HCT116 (cell line): Measurements from ENCODE around the gene SNX8. TPM values are rescaled to one million over a fixed set of nuclear protein-coding genes. Genes with fewer than 3 reads are reported as not detected.

ENCODE experiments used
- ATAC-seq: fragments of 200-7000 bp; cut with Tn5 transposase; 2 replicates; pipeline ENCODE4 v1.9.1; 2020; ENCODE audit warnings: mild to moderate bottlenecking, moderate library complexity
- BruUV-seq: library from RNA; stranded (reverse); fragments of 400-500 nt; replicated peaks from 2 replicates; lab custom pipeline; 2021; lab: Mats Ljungman, UMichigan
- CTCF ChIA-PET: fragments of 300-600 bp; sonication (Branson Sonifier 250); formaldehyde crosslinking; loops from one replicate; lab custom pipeline; 2021; ENCODE audit warnings: antibody characterized with exemption; lab: Charles Lee
- POLR2A ChIA-PET: fragments of 300-600, 350-600 bp; sonication (Branson Sonifier 250); formaldehyde crosslinking; loops from one replicate; lab custom pipeline; 2021; ENCODE audit warnings: antibody characterized with exemption; lab: Charles Lee
- RAD21 ChIA-PET, 2 experiments: fragments of 300-600 bp; sonication (Branson Sonifier 250); formaldehyde crosslinking; loops; one replicate each; lab custom pipeline; 2023; ENCODE audit warnings: low total read pairs in 2 of 2; ENCODE audit not compliant: uncharacterized antibody in 2 of 2, unreplicated experiment in 2 of 2, low non-redundant PET in 1 of 2; lab: Charles Lee
- DNase-seq: peaks from one replicate; pipeline ENCODE4 v3.0.0-alpha.2; 2010; ENCODE audit warnings: low read depth, low spot score
- H2AFZ ChIP-seq: fragments of 200-600 bp; shearing (Covaris generic), sonication (generic); 2 replicates; pipeline ENCODE4 v1.6.1; 2017; ENCODE audit warnings: low read depth, mixed run types, mixed read lengths, antibody characterized with exemption, low read length; ENCODE audit not compliant: poor library complexity, severe bottlenecking
- H3K27ac ChIP-seq: 2 replicates; pipeline ENCODE4 v1.5.1; 2012; ENCODE audit warnings: low read depth, low read length
- H3K27me3 ChIP-seq: fragments of 200-600 bp; sonication (generic); 2 replicates; pipeline ENCODE4 v1.6.1; 2016; ENCODE audit warnings: mixed run types, low read length, mixed read lengths; ENCODE audit not compliant: insufficient read depth
- H3K36me3 ChIP-seq, 2 experiments: fragments of 200-500 bp in 1 of 2; fragments of 200-600 bp in 1 of 2; sonication (Bioruptor generic) in 1 of 2; sonication (generic) in 1 of 2; 2 replicates each; pipeline versions ENCODE4 v1.5.1 to v1.6.1; 2014 to 2016; ENCODE audit warnings: low read length in 2 of 2, inconsistent platforms in 1 of 2, mixed read lengths in 1 of 2, mixed run types in 1 of 2; ENCODE audit not compliant: insufficient read depth in 2 of 2, control insufficient read depth in 1 of 2
- H3K4me1 ChIP-seq, 2 experiments: fragments of 200-600 bp in 1 of 2; sonication (generic) in 1 of 2; 2 replicates each; pipeline versions ENCODE4 v1.5.1 to v1.6.1; 2012 to 2017; ENCODE audit warnings: low read length in 2 of 2, inconsistent platforms in 1 of 2, mild to moderate bottlenecking in 1 of 2, mixed read lengths in 1 of 2, mixed run types in 1 of 2, moderate library complexity in 1 of 2; ENCODE audit not compliant: insufficient read depth in 2 of 2, control insufficient read depth in 1 of 2
- H3K4me2 ChIP-seq: fragments of 200-600 bp; sonication (generic); 2 replicates; pipeline ENCODE4 v1.6.1; 2017; ENCODE audit warnings: mixed run types, low read length, mixed read lengths
- H3K4me3 ChIP-seq, 2 experiments: fragments of 200-600 bp in 1 of 2; sonication (generic) in 1 of 2; replicated peaks in 1 of 2; 2 replicates each; pipeline ENCODE4 v1.5.1; 2011 to 2016; ENCODE audit warnings: low read length in 2 of 2, control low read depth in 1 of 2, low read depth in 1 of 2, mild to moderate bottlenecking in 1 of 2, mixed read lengths in 1 of 2, mixed run types in 1 of 2
- H3K79me2 ChIP-seq: fragments of 200-600 bp; sonication (generic); 2 replicates; pipeline ENCODE4 v1.6.1; 2017; ENCODE audit warnings: mild to moderate bottlenecking, mixed run types, low read length, moderate library complexity, mixed read lengths; ENCODE audit not compliant: insufficient read depth
- H3K9ac ChIP-seq: fragments of 200-600 bp; sonication (generic); 2 replicates; pipeline ENCODE4 v1.6.1; 2016; ENCODE audit warnings: low read length, mixed read lengths
- H3K9me2 ChIP-seq: fragments of 200-600 bp; sonication (generic), shearing (Covaris generic); 2 replicates; pipeline ENCODE4 v1.6.1; 2017; ENCODE audit warnings: mixed run types, mild to moderate bottlenecking, moderate library complexity; ENCODE audit not compliant: insufficient read depth
- H3K9me3 ChIP-seq, 2 experiments: fragments of 200-500 bp in 1 of 2; fragments of 200-600 bp in 1 of 2; sonication (Bioruptor generic) in 1 of 2; sonication (generic) in 1 of 2; 2 replicates each; pipeline ENCODE4 v1.6.1; 2014 to 2017; ENCODE audit warnings: low read length in 2 of 2, mixed read lengths in 2 of 2, inconsistent platforms in 1 of 2, low read depth in 1 of 2, mild to moderate bottlenecking in 1 of 2, mixed run types in 1 of 2, moderate library complexity in 1 of 2; ENCODE audit not compliant: control insufficient read depth in 1 of 2, insufficient read depth in 1 of 2
- H4K20me1 ChIP-seq: fragments of 200-600 bp; sonication (generic), shearing (Covaris generic); 2 replicates; pipeline ENCODE4 v1.6.1; 2017; ENCODE audit warnings: mixed run types, mild to moderate bottlenecking, moderate library complexity; ENCODE audit not compliant: insufficient read depth
- CBX3 ChIP-seq: IDR thresholded peaks from 2 replicates; pipeline ENCODE4 v1.6.1; 2012; ENCODE audit warnings: low read depth
- CEBPB ChIP-seq: IDR thresholded peaks from 2 replicates; pipeline ENCODE4 v1.6.1; 2012; ENCODE audit warnings: low read depth
- EZH2 ChIP-seq: fragments of 200-600 bp; sonication (generic); IDR thresholded peaks from 2 replicates; pipeline ENCODE4 v1.6.1; 2017; ENCODE audit warnings: antibody characterized with exemption, mixed run types
- JUND ChIP-seq: IDR thresholded peaks from 2 replicates; pipeline ENCODE4 v1.6.1; 2012
- POLR2A ChIP-seq: IDR thresholded peaks from 2 replicates; pipeline ENCODE4 v1.7.0; 2011; ENCODE audit warnings: borderline replicate concordance; ENCODE audit not compliant: insufficient read depth, insufficient read length; ENCODE audit errors: extremely low read depth
- POLR2AphosphoS5 ChIP-seq: IDR thresholded peaks from 2 replicates; pipeline ENCODE4 v1.6.1; 2011; ENCODE audit warnings: mild to moderate bottlenecking, low read depth, low read length, moderate library complexity
- RAD21 ChIP-seq: IDR thresholded peaks from 2 replicates; pipeline ENCODE4 v1.6.1; 2012; ENCODE audit warnings: low read depth, mild to moderate bottlenecking
- SP1 ChIP-seq: IDR thresholded peaks from 2 replicates; pipeline ENCODE4 v1.6.1; 2012; ENCODE audit warnings: low read depth
- SRF ChIP-seq: IDR thresholded peaks from 2 replicates; pipeline ENCODE4 v1.6.1; 2012; ENCODE audit warnings: low read depth
- TCF7L2 ChIP-seq: IDR thresholded peaks from 2 replicates; pipeline ENCODE4 v1.7.0; 2011; ENCODE audit warnings: borderline replicate concordance, inconsistent platforms; ENCODE audit not compliant: insufficient read depth, insufficient read length; ENCODE audit errors: extremely low read depth
- ZFX ChIP-seq: fragments of 450-650 bp; IDR thresholded peaks from 2 replicates; pipeline ENCODE4 v1.6.1; 2017
- intact Hi-C: fragments of 100-400 bp; cut with micrococcal nuclease; formaldehyde crosslinking; loops from 2 replicates; pipeline ENCODE4 v1.10.0; 2022
- total RNA-seq: library from RNA; stranded (reverse); gene quantifications from one replicate; pipeline ENCODE4 v1.2.1, GENCODE V29; 2021; ENCODE audit not compliant: unreplicated experiment
- TF ChIP-seq, protein P1 (sequence below): IDR thresholded peaks from 2 replicates; pipeline ENCODE4 v1.6.1; 2012
- TF ChIP-seq, protein P2 (sequence below), 3 experiments: fragments of 200-600 bp in 1 of 3; sonication (generic) in 1 of 3; IDR thresholded peaks in 2 of 3; conservative IDR thresholded peaks in 1 of 3; 2 replicates each; pipeline ENCODE4 v1.5.1; 2012 to 2017; ENCODE audit warnings: low read depth in 2 of 3, low read length in 2 of 3, antibody characterized with exemption in 1 of 3, borderline replicate concordance in 1 of 3, control low read depth in 1 of 3, mild to moderate bottlenecking in 1 of 3, mixed read lengths in 1 of 3, mixed run types in 1 of 3, moderate library complexity in 1 of 3; ENCODE audit not compliant: insufficient read depth in 1 of 3

SNX8 gene
- total RNA-seq, 1 experiment from 2014 or later: 41.7 TPM

DNA sequence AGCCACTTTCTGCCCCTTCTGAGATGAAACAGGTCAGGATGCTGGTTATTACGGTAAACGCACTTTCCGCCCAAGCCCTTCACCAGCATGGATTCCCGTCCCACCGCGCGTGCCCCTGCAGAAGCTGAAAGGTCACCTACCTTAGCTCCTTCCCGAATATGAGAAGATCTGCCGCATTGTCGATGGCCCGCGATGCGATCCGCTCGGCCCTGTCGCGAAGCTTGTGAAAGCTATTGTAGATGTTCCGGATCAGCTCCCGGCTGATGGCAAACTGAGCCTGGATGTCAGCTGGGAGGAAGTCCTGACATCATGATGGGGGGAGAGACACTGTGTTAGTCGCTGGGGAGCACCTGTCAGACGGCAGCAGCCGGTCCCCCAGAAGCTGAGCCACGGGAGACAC lies 50.1 kb downstream of the SNX8 start (continued):
- no peak for TF ChIP-seq TCF7L2

DNA sequence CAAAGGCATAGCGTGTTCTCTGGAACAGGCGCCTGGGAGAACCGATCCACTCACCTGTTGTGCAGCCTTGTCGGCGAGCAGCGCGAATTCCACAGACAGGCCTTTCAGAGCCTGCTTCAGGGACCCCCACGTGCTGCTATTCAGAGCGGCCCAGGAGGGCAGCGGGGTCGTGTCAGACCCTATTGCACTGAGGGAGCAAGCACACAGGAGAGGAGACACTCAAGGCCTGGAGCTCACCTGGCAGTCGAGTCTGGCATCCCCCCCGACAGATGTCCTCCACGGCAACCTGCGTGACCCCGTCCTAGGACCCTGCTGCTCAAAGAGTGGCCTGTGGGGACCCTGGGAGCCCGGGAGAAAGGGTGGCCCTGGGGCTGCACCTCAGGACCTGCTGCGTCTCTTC lies 51.1 kb downstream of the SNX8 start:
- intact Hi-C loops: no loop called here

More for the DNA sequence above, 51.1 kb downstream of the SNX8 start:
- BruUV-seq: no TSS peak
- Histone ChIP-seq H3K79me2 (no peaks in the 10 kb centered on the region), H3K9ac (no peak overlapping the region), H3K27me3 (no peaks in the 10 kb centered on the region), H3K4me1 (peaks cover 0 to 5% of the 10 kb centered on the region in 2 experiments; a peak in 2 of 4 replicates), H3K9me3 (no peaks in the 10 kb centered on the region), H3K9me2 (no peaks in the 10 kb centered on the region), H3K27ac (no peak overlapping the region), H3K36me3 (no peaks in the 10 kb centered on the region; a peak in 1 of 4 replicates), H3K4me2 (no peak overlapping the region), H2AFZ (no peak overlapping the region), H3K4me3 (no peak overlapping the region), H4K20me1 (no peaks in the 10 kb centered on the region)
- ChIA-PET CTCF (no interaction called here), RAD21 (no interaction called here), POLR2A (no interaction called here)
- TF ChIP-seq SRF (no peak), POLR2A (no peak), JUND (no peak), RAD21 (no peak), EZH2 (no peak), ZFX (no peak), POLR2AphosphoS5 (no peak), CBX3 (no peak), SP1 (no peak), CEBPB (no peak)
- TF ChIP-seq, protein P1, sequence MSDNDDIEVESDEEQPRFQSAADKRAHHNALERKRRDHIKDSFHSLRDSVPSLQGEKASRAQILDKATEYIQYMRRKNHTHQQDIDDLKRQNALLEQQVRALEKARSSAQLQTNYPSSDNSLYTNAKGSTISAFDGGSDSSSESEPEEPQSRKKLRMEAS: no peak
- TF ChIP-seq, protein P2, sequence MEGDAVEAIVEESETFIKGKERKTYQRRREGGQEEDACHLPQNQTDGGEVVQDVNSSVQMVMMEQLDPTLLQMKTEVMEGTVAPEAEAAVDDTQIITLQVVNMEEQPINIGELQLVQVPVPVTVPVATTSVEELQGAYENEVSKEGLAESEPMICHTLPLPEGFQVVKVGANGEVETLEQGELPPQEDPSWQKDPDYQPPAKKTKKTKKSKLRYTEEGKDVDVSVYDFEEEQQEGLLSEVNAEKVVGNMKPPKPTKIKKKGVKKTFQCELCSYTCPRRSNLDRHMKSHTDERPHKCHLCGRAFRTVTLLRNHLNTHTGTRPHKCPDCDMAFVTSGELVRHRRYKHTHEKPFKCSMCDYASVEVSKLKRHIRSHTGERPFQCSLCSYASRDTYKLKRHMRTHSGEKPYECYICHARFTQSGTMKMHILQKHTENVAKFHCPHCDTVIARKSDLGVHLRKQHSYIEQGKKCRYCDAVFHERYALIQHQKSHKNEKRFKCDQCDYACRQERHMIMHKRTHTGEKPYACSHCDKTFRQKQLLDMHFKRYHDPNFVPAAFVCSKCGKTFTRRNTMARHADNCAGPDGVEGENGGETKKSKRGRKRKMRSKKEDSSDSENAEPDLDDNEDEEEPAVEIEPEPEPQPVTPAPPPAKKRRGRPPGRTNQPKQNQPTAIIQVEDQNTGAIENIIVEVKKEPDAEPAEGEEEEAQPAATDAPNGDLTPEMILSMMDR (IDR thresholded peaks at IDR 0.05 in 2 of 3, conservative IDR thresholded peaks at IDR 0.05 in 1 of 3; ENCODE audit: borderline replicate concordance in 1 of 3, insufficient read depth in 1 of 3, low read depth in 2 of 3, low read length in 2 of 3): no peak
- ATAC-seq: no peak
- no peak for DNase-seq
